Fibroblast of mammary gland (primary cell): ENCODE data around the gene PTRH1.

Source experiments
- DNase-seq: peaks from one replicate; pipeline ENCODE4 v3.0.0-alpha.2; 2010; ENCODE audit warnings: low read depth
- H3K4me3 ChIP-seq: 2 replicates; pipeline ENCODE4 v1.5.1; 2011; ENCODE audit warnings: low read depth, mild to moderate bottlenecking, low read length, moderate library complexity; ENCODE audit not compliant: control insufficient read depth
- CTCF ChIP-seq: conservative IDR thresholded peaks from 2 replicates; pipeline ENCODE4 v1.5.1; 2011; ENCODE audit warnings: low read depth, low read length, inconsistent platforms; ENCODE audit not compliant: control insufficient read depth, insufficient read depth

PTRH1 gene

GRCh38 chr9:127717766-127718165 lies 2.3 kb upstream of the PTRH1 start:
- H3K4me3 ChIP-seq: no peak overlapping the region
- DNase-seq: no peak
- TF ChIP-seq CTCF: no peak

GRCh38 chr9:127716412-127716811 lies 949 bp upstream of the PTRH1 start:
- peak overlapping the region; percentile 88 for H3K4me3 ChIP-seq
- no peak for DNase-seq
- no peak for TF ChIP-seq CTCF

- TF ChIP-seq CTCF: no peak
- no peak for DNase-seq
- peak overlapping the region; percentile 88 for H3K4me3 ChIP-seq
Observed at GRCh38 chr9:127714951-127715469, 453 bp downstream of the PTRH1 start.

- TF ChIP-seq CTCF: no peak
- DNase-seq: no peak
- peak overlapping the region; percentile 88 for H3K4me3 ChIP-seq
Observed at GRCh38 chr9:127714020-127714750, 1.3 kb downstream of the PTRH1 start.

GRCh38 chr9:127712867-127713266 lies 2.6 kb downstream of the PTRH1 start:
- no peak for DNase-seq
- no peak for TF ChIP-seq CTCF

GRCh38 chr9:127712371-127712770 lies 3.1 kb downstream of the PTRH1 start:
- no peak for DNase-seq
- TF ChIP-seq CTCF: no peak
- no peak overlapping the region for H3K4me3 ChIP-seq

More at GRCh38 chr9:127712867-127713266, 2.6 kb downstream of the PTRH1 start:
- H3K4me3 ChIP-seq: no peak overlapping the region
